OCI-LY7 (cell line): ENCODE measurements around the gene MYRIP. TPM values are rescaled to one million over a fixed set of nuclear protein-coding genes. Genes with fewer than 3 reads are reported as not detected.

Source experiments
- BruUV-seq: library from RNA; stranded (reverse); fragments of 400-500 nt; replicated peaks from 2 replicates; lab custom pipeline; 2021; lab: Mats Ljungman, UMichigan
- CTCF ChIA-PET: fragments of 300-600 bp; sonication (Branson Sonifier 250); formaldehyde crosslinking; loops from one replicate; lab custom pipeline; 2022; ENCODE audit warnings: antibody characterized with exemption; ENCODE audit not compliant: unreplicated experiment; lab: Charles Lee
- POLR2A ChIA-PET: fragments of 300-600 bp; sonication (Branson Sonifier 250); formaldehyde crosslinking; loops from one replicate; lab custom pipeline; 2022; ENCODE audit warnings: antibody characterized with exemption; lab: Charles Lee
- DNase-seq: peaks from one replicate; pipeline ENCODE4 v3.0.0-alpha.2; 2015; ENCODE audit warnings: low spot score
- H2AFZ ChIP-seq: fragments of 200-600 bp; sonication (generic), shearing (Covaris generic); 2 replicates; pipeline ENCODE4 v1.6.1; 2014; ENCODE audit warnings: mild to moderate bottlenecking, antibody characterized with exemption, low read length, moderate library complexity
- H3K27ac ChIP-seq: fragments of 200-600 bp; sonication (generic); 2 replicates; pipeline ENCODE4 v1.5.1; 2014; ENCODE audit warnings: mixed run types, low read depth, mild to moderate bottlenecking, moderate library complexity, low read length, inconsistent platforms; ENCODE audit not compliant: poor library complexity, severe bottlenecking
- H3K36me3 ChIP-seq: fragments of 200-600 bp; sonication (generic); 2 replicates; pipeline ENCODE4 v1.6.1; 2014; ENCODE audit warnings: mild to moderate bottlenecking, antibody characterized with exemption, low read length, moderate library complexity, mixed read lengths; ENCODE audit not compliant: insufficient read depth
- H3K4me1 ChIP-seq: fragments of 200-600 bp; sonication (generic); 2 replicates; pipeline ENCODE4 v1.5.1; 2014; ENCODE audit warnings: mild to moderate bottlenecking, low read length; ENCODE audit not compliant: insufficient read depth, poor library complexity, severe bottlenecking
- H3K4me2 ChIP-seq: fragments of 200-600 bp; sonication (generic); 2 replicates; pipeline ENCODE4 v1.6.1; 2014; ENCODE audit warnings: mild to moderate bottlenecking, low read length
- H3K4me3 ChIP-seq: fragments of 200-600 bp; sonication (generic); 2 replicates; pipeline ENCODE4 v1.5.1; 2014; ENCODE audit warnings: mild to moderate bottlenecking, low read depth, low read length; ENCODE audit not compliant: poor library complexity, severe bottlenecking
- H3K79me2 ChIP-seq: fragments of 200-600 bp; sonication (generic); 2 replicates; pipeline ENCODE4 v1.6.1; 2016; ENCODE audit warnings: low read depth, mild to moderate bottlenecking, low read length, moderate library complexity, mixed read lengths; ENCODE audit not compliant: insufficient read depth
- H3K9me2 ChIP-seq: fragments of 200-600 bp; sonication (generic); 2 replicates; pipeline ENCODE4 v1.6.1; 2016; ENCODE audit warnings: mild to moderate bottlenecking, low read length, mixed read lengths; ENCODE audit not compliant: insufficient read depth
- H3K9me3 ChIP-seq: fragments of 200-600 bp; sonication (generic); 2 replicates; pipeline ENCODE4 v1.6.1; 2014; ENCODE audit warnings: mild to moderate bottlenecking, mixed run types, low read length, mixed read lengths
- H4K20me1 ChIP-seq: fragments of 200-600 bp; sonication (generic); 2 replicates; pipeline ENCODE4 v1.6.1; 2014; ENCODE audit warnings: mild to moderate bottlenecking, antibody characterized with exemption, low read length, moderate library complexity, mixed read lengths; ENCODE audit not compliant: insufficient read depth
- EZH2phosphoT487 ChIP-seq: fragments of 200-600 bp; sonication (generic); IDR thresholded peaks from 2 replicates; pipeline ENCODE4 v1.6.1; 2018; ENCODE audit warnings: low read depth, borderline replicate concordance, mild to moderate bottlenecking, mixed run types, antibody characterized with exemption, low read length, moderate library complexity, mixed read lengths
- intact Hi-C: fragments of 100-400 bp; cut with micrococcal nuclease; formaldehyde crosslinking; loops from one replicate; pipeline ENCODE4 v1.10.0; 2022; ENCODE audit not compliant: unreplicated experiment
- total RNA-seq, 2 experiments: library from RNA; depleted of rRNA in 1 of 2; stranded (reverse); fragments of >200 nt in 1 of 2; shearing (Covaris generic) in 1 of 2; gene quantifications; 2 replicates each; pipeline ENCODE4 v1.2.3, GENCODE V29; 2014 to 2022
- TF ChIP-seq, protein P1 (sequence below): fragments of 200-600 bp; sonication (generic); conservative IDR thresholded peaks from 2 replicates; pipeline ENCODE4 v1.5.1; 2014; ENCODE audit warnings: mild to moderate bottlenecking, antibody characterized with exemption, low read length, moderate library complexity, mixed read lengths

Gene MYRIP
- total RNA-seq, 2 experiments from 2014 or later: not detected

DNA sequence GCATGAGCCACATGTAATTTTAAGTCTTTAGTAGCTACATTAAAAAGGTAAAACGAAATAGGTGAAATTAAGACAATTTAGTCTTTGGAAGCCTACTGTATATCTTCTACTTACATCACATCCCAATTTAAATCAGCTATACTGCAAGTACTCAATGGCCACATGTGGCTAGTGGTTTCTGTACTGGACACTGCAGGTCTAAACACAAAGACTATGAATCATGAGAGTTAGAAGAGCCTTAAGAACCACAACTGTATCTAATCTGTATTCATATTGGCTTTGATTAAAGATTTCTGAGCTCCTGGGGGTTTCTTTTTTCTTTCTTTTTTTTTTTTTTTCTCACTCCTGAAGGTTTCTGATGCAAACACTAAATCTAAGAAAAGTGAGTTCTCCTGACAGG, 497.8 kb downstream of the MYRIP start:
- DNase-seq: no peak
- TF ChIP-seq EZH2phosphoT487: no peak
- TF ChIP-seq, protein P1, sequence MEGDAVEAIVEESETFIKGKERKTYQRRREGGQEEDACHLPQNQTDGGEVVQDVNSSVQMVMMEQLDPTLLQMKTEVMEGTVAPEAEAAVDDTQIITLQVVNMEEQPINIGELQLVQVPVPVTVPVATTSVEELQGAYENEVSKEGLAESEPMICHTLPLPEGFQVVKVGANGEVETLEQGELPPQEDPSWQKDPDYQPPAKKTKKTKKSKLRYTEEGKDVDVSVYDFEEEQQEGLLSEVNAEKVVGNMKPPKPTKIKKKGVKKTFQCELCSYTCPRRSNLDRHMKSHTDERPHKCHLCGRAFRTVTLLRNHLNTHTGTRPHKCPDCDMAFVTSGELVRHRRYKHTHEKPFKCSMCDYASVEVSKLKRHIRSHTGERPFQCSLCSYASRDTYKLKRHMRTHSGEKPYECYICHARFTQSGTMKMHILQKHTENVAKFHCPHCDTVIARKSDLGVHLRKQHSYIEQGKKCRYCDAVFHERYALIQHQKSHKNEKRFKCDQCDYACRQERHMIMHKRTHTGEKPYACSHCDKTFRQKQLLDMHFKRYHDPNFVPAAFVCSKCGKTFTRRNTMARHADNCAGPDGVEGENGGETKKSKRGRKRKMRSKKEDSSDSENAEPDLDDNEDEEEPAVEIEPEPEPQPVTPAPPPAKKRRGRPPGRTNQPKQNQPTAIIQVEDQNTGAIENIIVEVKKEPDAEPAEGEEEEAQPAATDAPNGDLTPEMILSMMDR: no peak
- Histone ChIP-seq H3K9me2 (no peaks in the 10 kb centered on the region), H3K79me2 (peaks cover 25% of the 10 kb centered on the region), H3K9me3 (no peaks in the 10 kb centered on the region), H2AFZ (no peak overlapping the region), H4K20me1 (peaks cover 5% of the 10 kb centered on the region), H3K27ac (no peak overlapping the region), H3K4me2 (no peak overlapping the region), H3K4me1 (peaks cover 24% of the 10 kb centered on the region), H3K36me3 (peaks cover 15% of the 10 kb centered on the region), H3K4me3 (no peak overlapping the region)
- ChIA-PET POLR2A (interaction anchor here (0.6 to 2.2 kb wide), 7 partner anchors 11 to 150 kb away, joined by 3 to 7 read pairs (median 3); partner anchors contain the start of gene RPL14), CTCF (interaction anchor here (1.3 kb wide), 1 partner anchor 13 kb away, joined by 3 read pairs; no protein-coding TSS in a partner anchor)
- intact Hi-C loops: loop anchor here (5.0 kb wide), 1 partner anchor 220 kb away; no protein-coding TSS in a partner anchor
- BruUV-seq: no TSS peak

DNA sequence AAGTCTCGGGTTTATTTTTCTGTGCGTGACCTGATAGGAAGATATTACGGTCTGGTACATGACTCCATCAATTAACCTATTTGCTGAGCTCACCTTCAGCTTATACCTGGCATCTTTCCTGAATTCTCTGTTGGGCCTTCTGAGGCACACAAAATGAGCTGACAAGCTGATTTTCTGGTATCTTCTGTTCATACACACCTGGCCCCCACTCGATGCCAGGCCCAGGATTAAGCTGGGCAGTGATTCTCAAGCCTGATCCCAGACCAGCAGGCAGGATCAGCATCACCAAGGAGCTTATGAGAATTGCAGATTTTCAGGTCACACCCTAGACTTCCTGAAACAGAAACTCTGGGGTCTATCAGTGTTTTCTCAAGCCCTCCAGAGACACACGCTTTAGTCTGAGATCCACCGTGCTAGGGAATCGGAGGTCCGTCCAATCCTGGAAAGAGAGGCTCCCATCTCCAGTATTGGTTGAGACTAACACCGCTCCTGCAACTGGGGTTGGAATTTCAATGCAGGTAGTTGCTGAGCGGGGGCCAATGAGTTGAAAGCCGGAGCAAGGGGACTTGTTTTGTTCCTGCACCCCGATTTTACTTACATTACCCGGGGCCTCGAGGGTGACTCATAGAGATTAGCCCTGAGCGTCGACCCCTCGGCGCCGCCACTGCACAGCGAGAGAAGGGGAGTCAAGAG, 499.5 kb downstream of the MYRIP start:
- ChIA-PET CTCF (interaction anchor here (0.8 to 1.4 kb wide), 5 partner anchors 9 to 193 kb away, joined by 3 to 6 read pairs (median 3); no protein-coding TSS in a partner anchor), POLR2A (interaction anchor here (0.5 to 2.2 kb wide), 11 partner anchors 9 to 860 kb away, joined by 3 to 8 read pairs (median 3); partner anchors contain the start of genes RPL14 and ZNF621)
- peak overlapping the region; percentile 98 for H2AFZ ChIP-seq

More for the DNA sequence above, 499.5 kb downstream of the MYRIP start:
- Histone ChIP-seq H3K4me3 (peak overlapping the region; percentile 76), H3K27ac (no peak overlapping the region), H3K9me2 (no peaks in the 10 kb centered on the region), H4K20me1 (peaks cover 5% of the 10 kb centered on the region; the same call in 1 of the 2 replicates), H3K36me3 (peaks cover 32% of the 10 kb centered on the region), H3K9me3 (no peaks in the 10 kb centered on the region), H3K4me1 (peaks cover 36% of the 10 kb centered on the region), H3K79me2 (peaks cover 29% of the 10 kb centered on the region), H3K4me2 (peak overlapping the region; percentile 79)
- TF ChIP-seq, protein P1: no peak
- TF ChIP-seq EZH2phosphoT487: no peak
- DNase-seq: peak; percentile 15
- TSS peak; percentile 65 for BruUV-seq
- intact Hi-C loops: loop anchor here (2.0 to 5.0 kb wide), 2 partner anchors 144 to 218 kb away; no protein-coding TSS in a partner anchor
